Kasumi-1 (cell line): ENCODE data around the gene IFI35.
"Not testable (repeated sequence)": the region's sequence is repeated elsewhere in the genome, so short reads cannot be mapped to it uniquely, and the experiment has no call there.

Source experiments
- DNase-seq, 2 experiments: peaks; one replicate each; lab custom pipeline; 2025; lab: John Stamatoyannopoulos, UW

Gene IFI35

DNA sequence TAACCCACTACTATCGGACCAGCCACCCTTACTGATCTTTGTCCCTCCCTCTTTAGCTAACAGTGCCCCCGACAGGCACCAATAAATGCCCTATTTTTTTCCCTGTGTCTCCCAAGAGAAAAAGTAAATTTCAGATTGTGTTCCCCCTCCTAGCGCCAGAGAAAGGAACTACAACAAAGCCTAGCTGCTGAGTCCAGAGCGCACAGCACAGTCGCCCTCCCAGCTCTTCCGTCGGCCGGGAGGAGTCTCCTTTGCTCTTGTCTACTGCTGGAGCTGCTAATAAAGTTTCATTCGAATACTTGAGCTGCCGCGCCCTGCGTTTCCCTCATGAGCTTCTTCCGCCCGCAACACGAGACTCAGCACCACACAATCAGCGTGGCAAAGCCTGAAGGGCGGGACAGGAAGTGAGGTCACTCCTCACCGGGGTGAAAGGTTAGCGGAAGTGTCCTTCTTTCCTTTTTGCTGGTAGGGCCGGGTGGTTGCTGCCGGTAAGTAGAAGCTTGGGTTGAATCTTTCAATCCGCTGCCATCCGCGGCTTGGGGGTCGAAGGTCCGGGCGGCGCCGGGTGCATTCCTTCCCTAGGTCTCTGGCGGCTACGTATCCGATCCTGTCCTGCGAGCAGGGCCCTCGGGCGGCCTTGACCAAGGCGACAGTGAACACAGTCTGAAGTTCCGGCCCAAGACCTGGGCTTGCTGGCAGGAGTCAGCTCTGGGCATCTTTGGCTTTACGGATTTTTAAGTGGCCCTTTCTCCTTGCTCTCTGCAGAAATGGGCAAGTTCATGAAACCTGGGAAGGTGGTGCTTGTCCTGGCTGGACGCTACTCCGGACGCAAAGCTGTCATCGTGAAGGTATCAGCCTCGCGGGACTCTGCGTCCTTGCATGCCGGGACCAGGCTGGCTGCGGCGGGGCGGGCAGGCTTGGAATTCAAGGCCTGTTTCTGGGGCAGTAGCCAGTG, 8.3 kb upstream of the IFI35 start, which contains the start of gene RPL27:
RPL27 (plus strand) TSS at position 436 of the 955 bp plus-strand sequence; CDS start at position 768, 332 bp downstream.
- peak; percentile 100 for DNase-seq

DNA sequence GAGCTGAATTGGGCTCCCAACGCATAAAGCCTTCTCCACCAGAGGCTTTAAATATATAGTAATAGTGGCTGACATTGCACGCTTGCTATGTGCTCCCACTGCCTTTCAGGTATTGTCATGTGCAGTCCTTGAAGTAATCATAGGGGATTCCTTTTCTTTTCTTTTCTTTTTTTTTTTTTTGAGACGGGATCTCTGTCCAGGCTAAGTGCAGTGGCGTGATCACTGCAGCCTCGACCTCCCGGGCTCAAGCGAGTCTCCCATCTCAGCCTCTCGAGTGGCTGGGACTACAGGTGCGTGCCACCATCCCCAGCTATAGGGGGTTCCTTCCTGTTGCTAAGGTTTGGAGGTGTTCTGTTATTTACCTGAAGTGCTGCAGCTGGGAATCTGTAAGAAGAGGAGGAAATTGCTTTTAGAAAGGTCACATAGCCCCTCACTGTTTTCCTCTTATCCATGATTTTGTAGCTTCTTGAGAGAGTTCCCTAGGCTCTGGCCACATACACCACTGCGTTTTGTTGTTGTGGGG, 7.5 kb upstream of the IFI35 start:
- DNase-seq: no peak

DNA sequence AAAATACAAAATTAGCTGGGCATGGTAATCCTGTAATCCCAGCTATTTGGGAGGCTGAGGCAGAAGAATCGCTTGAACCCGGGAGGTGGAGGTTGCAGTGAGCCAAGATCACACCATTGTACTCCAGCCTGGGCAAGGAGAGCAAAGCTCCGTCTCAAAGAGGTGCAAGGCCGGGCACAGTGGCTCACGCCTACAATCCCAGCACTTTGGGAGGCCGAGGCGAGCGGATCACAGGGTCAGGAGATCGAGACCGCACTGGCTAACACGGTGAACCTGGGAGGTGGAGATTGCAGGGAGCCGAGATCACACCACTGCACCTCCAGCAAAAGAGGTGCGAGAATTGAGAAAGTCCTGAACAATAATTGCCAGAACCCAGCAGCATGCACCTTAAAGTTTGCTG, 5.7 kb upstream of the IFI35 start:
- not testable (repeated sequence) for DNase-seq

DNA sequence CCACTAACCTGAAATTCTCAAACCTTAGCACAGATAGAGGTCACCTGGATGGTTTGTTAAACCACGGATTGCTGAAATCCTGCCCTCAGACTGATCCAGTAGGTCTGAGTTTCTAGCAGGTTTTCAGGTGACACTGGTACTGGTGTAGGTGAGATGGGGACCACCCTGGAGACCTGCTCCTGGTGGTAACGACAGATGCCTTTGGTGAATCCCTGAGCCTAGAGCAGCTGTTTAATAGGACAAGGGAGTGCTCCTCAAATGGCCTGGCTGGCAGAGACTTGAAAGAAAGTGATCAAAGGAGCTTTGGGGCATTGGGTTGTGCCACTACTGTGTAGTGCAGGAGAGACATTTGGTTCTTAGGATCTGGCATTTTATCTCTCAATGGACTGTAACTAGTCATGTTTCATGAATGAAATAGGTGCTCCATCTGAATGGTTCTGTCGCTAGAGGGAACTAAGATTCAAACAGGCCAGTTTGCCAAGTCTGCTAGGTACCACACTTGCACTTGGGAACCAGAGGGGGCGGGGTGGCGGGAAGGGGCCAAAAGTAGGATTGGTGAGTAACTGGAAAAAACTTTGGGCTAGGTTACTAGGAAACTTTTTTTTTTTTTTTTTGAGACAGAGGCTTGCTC, 2.9 kb upstream of the IFI35 start:
- no peak for DNase-seq

DNA sequence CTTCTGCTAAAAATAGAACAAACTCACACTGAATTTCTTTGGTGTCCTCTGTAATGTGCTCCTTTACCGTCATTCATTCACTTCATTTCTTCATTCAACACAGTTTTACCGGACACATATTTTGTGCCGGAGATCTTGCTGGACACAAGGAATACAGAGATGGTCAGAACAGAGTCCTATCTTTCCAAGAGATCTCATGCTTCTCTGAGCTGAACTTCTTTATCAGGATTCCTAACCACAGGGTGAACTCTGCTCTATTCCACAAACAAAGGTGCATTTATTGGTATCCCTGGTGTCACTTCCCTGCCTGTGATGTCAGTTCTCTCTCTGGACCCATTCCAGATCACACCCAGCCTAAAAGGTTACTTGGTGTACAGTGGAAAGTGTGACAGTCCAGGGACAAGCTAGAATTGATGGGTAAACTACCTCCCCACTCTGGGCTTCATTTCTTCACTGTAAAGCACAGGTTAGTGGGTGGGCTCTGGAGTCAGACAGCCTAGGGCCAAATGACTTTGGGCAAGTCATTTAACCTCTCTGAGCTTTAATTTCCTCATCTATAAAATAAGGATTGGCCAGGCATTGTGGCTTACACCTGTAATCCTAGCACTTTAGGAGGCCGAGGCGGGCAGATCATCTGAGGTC, 4.2 kb downstream of the IFI35 start:
- no peak for DNase-seq

DNA sequence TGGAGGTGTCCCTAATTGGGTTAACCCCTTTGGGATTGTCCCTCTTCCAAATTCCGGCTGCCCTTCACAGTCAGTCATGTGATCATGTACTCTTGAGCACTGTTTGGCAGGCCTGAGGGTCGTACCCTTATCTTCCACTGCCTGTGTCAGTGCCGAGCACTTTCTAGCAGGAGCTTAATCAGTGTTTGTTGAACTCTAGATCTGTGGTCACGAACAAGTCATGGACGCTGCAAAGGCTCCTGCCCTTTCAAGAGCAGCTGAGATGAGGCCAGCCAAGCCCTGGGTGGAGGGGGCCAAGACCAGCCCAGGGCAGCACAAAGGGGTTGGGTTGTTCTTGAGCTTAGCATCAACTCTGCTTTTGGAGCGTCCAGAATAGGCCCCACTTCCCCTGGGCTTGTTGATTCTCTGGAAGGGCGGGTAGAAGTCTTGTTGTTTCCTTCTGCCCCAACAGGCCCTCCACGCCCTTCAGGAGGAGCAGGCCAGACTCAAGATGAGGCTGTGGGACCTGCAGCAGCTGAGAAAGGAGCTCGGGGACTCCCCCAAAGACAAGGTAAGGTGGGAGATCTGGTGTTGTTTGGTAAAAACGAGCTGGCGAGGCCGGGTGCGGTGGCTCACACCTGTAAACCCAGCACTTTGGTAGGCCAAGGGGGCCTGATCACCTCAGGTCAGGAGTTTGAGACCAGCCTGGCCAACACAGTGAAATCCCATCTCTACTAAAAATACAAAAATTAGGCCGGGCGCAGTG, 5.3 kb downstream of the IFI35 start:
- DNase-seq: no peak

DNA sequence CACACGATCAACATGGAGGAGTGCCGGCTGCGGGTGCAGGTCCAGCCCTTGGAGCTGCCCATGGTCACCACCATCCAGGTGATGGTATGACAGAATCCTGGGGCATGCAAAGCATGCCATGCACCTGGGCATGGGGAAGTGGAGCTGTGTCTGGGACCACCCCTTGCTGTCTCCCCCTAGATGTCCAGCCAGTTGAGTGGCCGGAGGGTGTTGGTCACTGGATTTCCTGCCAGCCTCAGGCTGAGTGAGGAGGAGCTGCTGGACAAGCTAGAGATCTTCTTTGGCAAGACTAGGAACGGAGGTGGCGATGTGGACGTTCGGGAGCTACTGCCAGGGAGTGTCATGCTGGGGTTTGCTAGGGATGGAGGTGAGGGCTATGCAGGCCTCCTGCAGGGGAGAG, 6.7 kb downstream of the IFI35 start:
- DNase-seq: no peak

DNA sequence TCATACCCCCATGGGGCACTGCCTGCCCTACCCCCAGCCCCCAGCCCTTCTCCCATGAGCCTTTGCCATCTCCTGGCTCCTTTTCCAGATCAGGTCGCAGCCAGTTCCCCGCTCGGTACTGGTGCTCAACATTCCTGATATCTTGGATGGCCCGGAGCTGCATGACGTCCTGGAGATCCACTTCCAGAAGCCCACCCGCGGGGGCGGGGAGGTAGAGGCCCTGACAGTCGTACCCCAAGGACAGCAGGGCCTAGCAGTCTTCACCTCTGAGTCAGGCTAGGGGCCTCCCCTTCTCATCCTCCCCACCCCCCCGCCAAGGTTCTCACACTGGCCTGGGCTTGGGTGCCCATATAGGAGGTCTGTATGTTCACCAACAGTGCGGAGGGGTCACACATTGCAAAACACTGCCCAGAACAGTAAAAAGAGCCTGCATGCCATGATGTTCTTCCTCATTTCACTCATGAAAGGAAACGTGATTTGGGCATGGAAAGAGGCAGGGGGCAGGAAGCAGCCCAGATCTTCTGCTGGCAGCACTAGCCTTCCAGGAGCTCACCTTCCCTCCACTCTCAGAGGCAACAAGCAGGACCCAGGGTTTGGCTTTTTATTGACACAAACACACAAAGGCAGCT, 7.5 kb downstream of the IFI35 start:
- DNase-seq: peak in 1 of 2 experiments; percentile 23

DNA sequence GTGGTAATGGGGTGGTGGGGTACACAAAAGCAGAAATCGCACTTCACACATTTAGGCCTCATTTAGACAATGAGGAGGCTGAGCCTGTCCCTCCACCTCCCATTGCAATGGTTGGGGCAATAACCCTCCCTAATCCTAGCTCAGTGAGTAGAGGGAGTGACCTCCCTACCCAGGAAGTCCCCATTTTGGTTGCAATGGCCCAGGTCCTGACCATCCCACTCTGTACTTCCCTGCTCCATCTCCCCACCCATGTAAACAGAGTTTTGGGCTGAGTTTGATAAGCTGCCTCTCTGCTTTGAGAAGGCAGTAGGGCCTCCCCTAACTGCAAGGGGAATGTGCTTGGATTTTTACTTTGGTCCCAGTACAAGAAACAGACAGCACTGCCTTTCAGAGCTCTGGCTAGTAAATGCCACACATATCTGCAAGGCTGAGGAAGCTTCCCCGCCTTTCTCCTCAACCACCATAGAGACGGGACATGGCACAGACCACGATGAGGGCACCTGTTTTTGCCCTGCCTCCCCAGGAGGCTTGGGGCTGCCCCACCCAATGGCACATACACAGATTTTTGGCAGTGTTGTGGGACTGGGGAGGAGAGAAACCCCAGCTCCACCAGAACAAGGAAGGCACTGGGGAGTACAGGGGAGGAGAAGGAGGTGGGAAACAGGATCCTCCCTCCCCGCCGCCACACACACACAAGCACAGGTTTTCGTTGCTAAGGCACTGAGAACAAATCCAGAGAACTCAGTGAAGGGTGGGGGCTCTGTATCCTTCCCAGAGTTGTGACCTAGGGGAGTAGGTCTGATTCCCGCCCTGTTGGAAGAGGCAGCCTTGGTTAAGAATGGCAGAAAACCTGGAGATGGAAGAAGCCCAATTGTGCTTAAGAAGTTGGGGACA, 8.3 kb downstream of the IFI35 start:
- DNase-seq: no peak

DNA sequence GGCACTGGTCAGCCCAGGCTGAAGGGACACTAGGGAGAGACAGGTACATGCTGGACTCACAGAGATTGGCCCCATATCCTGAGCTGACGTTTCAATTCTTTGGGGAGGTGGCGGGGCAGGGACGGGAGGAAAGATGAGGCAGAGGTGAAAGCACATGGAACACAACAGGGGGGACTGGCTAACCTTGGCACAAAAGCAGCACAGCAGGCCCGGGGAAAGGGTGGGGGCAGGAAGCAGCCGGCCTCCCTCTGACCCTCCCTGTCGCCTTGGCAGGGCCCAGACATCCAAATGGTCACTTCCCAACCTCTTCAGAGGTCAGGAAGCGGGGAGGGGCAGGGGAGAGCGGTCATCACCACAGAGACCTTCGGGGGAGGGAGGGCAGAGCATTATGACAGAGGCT, 9.0 kb downstream of the IFI35 start:
- no peak for DNase-seq

DNA sequence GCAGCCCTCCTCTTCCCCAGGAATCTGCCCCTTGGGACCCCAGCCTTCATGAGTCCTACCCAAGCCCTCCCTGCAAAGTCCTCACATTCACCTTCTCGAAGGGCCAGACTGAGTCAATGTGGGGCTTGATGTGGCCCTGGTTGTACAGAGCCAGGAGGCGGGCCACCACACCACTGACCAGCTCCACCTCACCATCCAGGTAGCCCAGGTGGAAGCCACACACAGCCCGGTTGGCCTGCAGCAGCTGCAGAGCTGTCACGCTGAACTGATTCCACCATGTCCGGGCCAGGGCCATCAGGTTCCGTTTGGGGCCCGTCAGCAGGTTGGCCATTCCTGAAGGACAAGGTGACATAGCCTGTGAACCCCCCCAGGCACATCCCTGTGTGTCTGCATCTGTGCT, 9.6 kb downstream of the IFI35 start:
- DNase-seq: no peak

DNA sequence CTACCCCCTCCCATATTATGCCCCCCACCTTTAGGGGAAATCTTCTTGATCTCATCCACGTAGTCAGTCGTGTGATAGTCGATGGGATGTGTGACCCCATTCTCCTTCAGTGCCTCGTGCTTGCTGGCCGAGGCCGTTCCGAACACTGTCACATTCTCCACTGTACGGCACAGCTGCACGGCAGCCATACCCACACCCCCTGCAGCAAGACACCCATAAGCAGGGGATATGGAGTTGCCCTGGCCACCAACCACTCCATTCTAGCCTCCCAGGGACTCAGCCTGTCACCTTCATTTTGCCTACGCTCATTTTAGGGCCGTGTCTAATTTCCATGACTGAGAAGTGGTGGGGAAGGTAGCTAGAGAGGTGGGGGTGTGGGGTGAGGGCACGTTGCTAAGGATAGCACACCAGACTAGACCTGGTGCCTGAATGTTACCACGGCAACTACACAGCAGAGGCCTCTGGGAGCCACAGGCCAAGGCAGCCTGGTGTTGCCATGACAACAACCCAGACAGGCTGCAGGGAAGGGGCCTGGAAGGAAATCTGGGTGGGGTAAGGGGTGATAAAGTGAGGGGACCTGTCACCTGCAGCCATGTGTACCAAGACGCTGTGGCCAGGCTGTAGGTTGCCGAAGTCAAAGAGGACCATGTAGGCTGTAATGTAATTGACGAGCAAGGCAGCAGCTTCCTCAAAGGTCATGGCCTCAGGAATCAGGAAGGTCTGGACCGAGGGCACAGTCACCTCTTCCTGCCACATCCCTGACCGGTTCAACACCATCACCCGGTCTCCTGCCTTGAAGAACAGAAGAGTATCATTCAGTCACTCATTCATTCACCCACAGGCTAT, 11.6 kb downstream of the IFI35 start:
- DNase-seq: no peak

DNA sequence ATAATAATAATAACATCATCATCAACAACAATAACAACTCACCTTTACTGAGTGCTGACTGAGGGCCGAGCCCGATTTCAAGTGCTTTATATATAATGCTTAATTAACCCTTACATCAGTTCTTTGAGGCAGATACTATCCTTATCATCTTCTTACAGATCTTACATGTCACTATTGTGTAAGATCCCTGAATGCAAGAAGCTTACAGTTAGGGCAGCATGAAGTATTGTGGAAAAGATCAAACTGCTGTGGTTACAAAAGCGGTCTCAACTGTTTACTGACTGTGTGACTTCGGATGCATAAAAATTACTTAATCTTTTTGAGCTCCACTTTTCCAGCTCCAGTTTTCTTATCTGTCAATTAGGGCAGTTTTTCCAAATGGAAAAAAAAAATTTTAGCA, 12.3 kb downstream of the IFI35 start:
- peak in 1 of 2 experiments; percentile 10 for DNase-seq

DNA sequence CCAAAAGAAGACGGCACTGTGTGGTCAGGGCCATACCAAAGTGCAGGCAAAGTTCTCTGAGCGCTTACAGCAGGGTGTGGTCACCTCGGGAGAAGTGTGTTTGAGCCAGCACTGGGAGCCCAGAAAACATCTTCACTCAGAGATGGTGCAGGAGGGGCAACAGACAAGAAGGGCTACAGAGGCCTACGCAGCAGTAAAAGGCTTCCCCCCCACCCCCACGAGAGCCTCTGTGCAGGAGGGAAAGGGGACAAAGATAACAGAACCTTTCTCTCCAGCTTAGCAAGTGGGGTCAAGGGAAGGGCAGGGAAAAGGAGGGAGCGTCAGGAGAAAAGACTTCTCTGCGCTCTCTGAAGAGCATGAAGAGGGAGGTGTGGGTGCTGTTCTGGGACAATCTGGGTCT, 12.8 kb downstream of the IFI35 start:
- DNase-seq: no peak

DNA sequence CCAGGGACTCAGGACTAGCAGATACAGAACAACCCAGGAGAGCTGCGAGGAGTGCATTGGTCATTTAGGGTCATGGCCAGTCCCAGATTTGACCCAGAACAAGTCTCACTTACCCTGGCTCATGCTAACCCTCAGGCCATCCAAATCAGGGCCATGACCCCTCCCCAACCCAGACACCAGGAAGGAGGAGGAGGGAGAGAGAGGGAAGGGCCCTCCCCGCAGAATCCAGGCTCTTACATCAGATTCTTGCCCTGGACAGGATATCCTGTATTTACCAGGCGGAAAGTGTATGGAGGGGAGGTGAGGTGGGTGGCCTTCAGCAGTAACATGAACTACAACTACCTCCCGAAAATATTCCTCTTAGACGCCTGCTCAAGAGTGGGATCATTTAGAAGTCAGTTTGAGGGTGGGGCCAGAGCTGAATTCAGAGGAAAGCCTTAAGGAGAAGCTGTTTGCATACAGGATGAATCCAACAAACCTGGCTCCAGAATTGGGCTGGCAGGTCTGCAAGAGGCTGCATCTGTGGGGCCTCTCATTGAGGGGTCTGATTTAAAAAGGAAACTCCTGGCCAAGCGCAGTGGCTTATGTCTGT, 13.5 kb downstream of the IFI35 start:
- no peak for DNase-seq

DNA sequence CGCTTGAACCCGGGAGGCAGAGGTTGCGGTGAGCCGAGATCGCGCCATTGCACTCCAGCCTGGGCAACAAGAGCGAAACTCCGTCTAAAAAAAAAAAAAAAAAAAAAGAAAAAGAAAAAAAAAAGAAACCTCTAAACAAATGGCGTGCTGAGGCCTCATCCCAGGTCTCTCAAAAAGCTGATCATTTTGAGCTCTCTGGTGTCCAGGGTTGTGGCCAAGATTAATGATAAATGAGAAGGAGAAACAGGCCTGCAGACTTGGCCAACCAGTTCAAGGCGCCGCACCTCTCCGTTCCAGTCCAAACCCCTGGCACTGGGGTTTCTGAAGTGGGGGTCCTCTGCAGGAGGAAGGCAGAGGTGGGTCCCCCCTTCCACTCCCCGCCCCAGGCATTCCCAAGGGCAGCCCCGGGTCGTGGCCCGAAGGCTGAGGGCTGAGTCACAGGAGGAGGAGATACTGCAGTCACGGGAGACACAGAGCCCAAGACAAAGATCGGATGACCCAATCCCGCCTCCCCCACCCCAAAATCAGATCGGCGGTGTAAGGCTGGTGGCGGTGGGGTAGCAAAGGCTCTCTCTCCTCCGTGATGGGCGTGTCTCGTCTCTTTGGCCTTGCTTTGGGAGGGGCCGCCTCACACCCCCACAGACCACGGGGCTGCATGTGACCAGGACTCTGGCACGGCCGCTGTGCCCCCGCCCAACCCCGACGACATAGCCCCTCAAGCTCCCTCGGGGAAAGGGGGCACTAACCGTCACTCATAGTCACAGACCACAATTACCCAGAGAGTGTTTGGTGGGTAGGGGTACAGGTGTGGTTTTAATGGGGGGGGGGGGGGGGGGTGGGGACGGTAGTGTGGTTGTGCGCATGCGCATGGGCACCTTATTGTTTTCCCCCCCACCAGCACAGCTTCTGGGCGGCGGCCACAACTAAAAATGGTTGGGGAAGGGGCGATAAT, 14.5 kb downstream of the IFI35 start:
- peak; percentile 21 to 27 for DNase-seq

DNA sequence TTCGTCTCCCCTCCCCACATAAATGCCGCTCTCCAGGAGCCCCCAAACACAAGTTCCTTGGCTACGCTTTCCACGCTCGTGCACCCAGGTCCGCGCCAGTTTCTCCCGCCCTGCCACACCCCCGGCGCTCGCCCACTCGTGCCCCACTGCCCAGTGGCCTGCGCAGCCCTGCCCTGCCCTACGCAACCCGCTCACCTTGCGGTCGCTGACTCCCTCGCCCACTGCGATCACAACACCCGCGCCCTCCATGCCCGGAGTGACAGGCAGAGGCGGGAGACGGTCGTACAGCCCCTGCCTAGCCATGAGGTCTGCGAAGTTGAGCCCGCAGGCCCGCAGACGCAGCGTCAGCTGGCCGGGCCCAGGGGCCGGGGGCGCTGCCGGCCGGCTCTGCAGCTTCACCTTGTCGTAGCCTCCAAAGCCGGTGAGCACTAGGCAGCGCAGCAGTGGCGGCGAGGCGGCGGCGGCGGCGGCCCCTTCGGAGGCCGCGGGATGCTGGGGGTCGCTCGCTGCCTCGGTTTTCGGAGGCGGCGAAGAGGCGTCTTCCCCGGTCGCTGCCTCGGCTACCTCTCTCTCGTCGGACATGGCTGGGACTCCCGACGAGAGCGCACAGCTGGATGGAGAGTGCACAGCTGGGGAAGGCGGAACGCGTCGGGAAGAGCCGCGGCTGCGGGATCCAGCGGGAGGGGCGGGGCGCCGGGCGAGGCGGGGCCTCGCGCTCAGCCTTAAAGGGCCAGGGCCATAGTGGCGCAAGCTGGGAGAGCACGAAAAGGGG, 15.3 kb downstream of the IFI35 start, which contains the start of gene VAT1:
VAT1 (minus strand) TSS at position 645 of the 772 bp plus-strand sequence; CDS start at position 582, 63 bp downstream.
- peak; percentile 64 to 75 for DNase-seq
